Mesodermal cell (in vitro differentiated cells): ENCODE results near the gene GABBR2. TPM values are rescaled to one million over a fixed set of nuclear protein-coding genes. Genes with fewer than 3 reads are reported as not detected.

Experiments used
- H3K27ac ChIP-seq: 2 replicates; pipeline ENCODE4 v1.7.0; 2013; ENCODE audit warnings: mild to moderate bottlenecking, low read depth, low read length, moderate library complexity; ENCODE audit not compliant: severe bottlenecking
- H3K36me3 ChIP-seq: 2 replicates; pipeline ENCODE4 v1.7.1; 2013; ENCODE audit warnings: mild to moderate bottlenecking, low read length, moderate library complexity; ENCODE audit not compliant: control insufficient read depth, insufficient read depth
- H3K4me1 ChIP-seq: one replicate; pipeline ENCODE4 v1.7.1; 2013; ENCODE audit warnings: mild to moderate bottlenecking, low read length; ENCODE audit not compliant: insufficient read depth, control insufficient read depth, poor library complexity, severe bottlenecking
- H3K4me3 ChIP-seq: 2 replicates; pipeline ENCODE4 v1.7.0; 2013; ENCODE audit warnings: low read length, control low read depth, mild to moderate bottlenecking; ENCODE audit not compliant: insufficient read depth, poor library complexity, severe bottlenecking; ENCODE audit errors: extremely low read depth
- H3K9me3 ChIP-seq: 2 replicates; pipeline ENCODE4 v1.7.1; 2013; ENCODE audit warnings: mild to moderate bottlenecking, low read length, moderate library complexity; ENCODE audit not compliant: control insufficient read depth
- WGBS, 2 experiments: methylation state at CpG; one replicate each; pipeline ENCODE4 v1.1.5; 2013; ENCODE audit warnings: missing lambda C conversion rate in 2 of 2; ENCODE audit not compliant: insufficient coverage in 2 of 2; 5-methylcytosine and 5-hydroxymethylcytosine counted together
- polyA plus RNA-seq, 2 experiments: library from polyadenylated mRNA; stranded (reverse); fragments of 50-300 nt; gene quantifications; one replicate each; pipeline ENCODE4 v1.2.3, GENCODE V29; 2013

GABBR2 gene
- polyA plus RNA-seq (2013, experiment 1 of 2) = 0.44 TPM
- 0.05 TPM for polyA plus RNA-seq (2013, experiment 2 of 2)

GRCh38 chr9:98708933-98709911, at the start of gene GABBR2:
Gene GABBR2, minus strand, starts transcription at chr9:98708935. Its CDS starts 198 bp downstream, at chr9:98708737.
- H3K4me1 ChIP-seq = peaks cover 4% of the 10 kb centered on the region
- H3K4me3 ChIP-seq = peak within 1 kb of the TSS; percentile 27
- WGBS, 2 experiments = 3% methylated on average over 73 to 84 of the region's 111 CpGs
- no peaks in the 10 kb centered on the region for H3K36me3 ChIP-seq
- no peaks in the 10 kb centered on the region for H3K9me3 ChIP-seq
- no peak within 1 kb of the TSS for H3K27ac ChIP-seq

DNA sequence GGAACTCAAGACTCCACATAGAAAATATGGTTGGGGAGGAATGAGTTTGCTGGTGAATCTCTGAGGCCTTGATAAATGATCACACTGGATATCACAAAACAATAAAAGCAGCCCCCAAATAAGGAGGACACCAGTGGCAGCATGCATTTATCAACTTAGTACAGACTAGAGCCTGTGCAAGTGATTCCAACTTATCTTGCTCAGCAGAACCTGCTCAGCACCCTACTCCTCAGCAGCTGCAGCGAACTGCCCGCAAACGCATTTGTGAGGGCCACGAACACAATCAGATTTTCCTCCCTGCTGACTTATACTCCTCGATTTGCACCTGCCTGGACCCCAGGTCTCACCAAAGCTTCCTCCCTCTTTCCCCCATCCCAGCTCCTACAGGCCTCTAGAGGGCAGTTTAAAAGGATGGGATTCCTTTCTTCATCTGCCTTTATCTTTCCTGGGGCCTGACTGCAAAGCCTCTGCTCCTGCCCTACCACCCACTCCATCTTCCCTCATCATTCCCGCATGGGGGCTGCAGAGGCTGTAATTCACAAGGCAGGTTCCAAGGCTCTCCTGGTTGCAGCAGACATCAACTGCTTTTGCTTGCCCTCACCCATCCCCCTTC, 46.4 kb upstream of the GABBR2 start:
- no peak overlapping the region for H3K4me3 ChIP-seq
- H3K27ac ChIP-seq = no peak overlapping the region
- H3K4me1 ChIP-seq = no peaks in the 10 kb centered on the region
- H3K9me3 ChIP-seq = peaks cover 16% of the 10 kb centered on the region
- H3K36me3 ChIP-seq = peaks cover 60% of the 10 kb centered on the region
- WGBS, 2 experiments = 96 to 98% methylated on average over 3 of the region's 6 CpGs

DNA sequence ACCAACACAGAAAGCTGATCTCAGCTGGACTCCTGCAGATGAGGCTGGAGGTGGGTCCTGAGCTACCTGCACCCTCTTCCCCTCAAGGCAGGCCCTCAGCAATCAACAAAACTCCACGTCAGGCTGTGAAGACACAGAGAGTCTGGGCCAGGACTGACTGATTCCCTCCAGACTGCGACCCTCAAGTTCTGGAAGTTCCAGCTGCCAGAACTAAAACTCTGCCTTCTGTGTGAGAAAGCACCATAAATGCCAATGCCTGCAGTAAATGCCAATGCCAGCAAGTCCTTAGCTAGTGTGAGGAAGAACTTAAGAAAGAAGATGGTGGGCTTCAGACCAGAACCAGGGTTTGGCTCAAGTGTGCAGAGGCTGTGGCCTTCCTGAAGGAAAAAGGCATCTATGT, 42.5 kb upstream of the GABBR2 start:
- WGBS, 2 experiments = 71 to 100% methylated on average over 1 of the region's 2 CpGs

GRCh38 chr9:98750364-98751060, 41.8 kb upstream of the GABBR2 start:
- Histone ChIP-seq H3K4me1 (no peaks in the 10 kb centered on the region), H3K9me3 (no peaks in the 10 kb centered on the region), H3K27ac (no peak overlapping the region), H3K36me3 (peaks cover 49% of the 10 kb centered on the region), H3K4me3 (no peak overlapping the region)
- 97 to 100% methylated on average over 2 to 4 of the region's 5 CpGs for WGBS, 2 experiments

More for the DNA sequence above, 42.5 kb upstream of the GABBR2 start:
- no peak overlapping the region for H3K27ac ChIP-seq
- H3K36me3 ChIP-seq = peaks cover 50% of the 10 kb centered on the region
- no peaks in the 10 kb centered on the region for H3K4me1 ChIP-seq
- H3K9me3 ChIP-seq = no peaks in the 10 kb centered on the region
- no peak overlapping the region for H3K4me3 ChIP-seq

- 96 to 97% methylated on average over 3 to 4 of the region's 5 CpGs for WGBS, 2 experiments
These were observed 38.7 kb upstream of the GABBR2 start for GRCh38 chr9:98747476-98747875.

GRCh38 chr9:98745470-98745869, 36.7 kb upstream of the GABBR2 start:
- WGBS, 2 experiments = 93 to 97% methylated on average over 5 to 6 of the region's 7 CpGs
- H3K36me3 ChIP-seq = peaks cover 37% of the 10 kb centered on the region
- no peaks in the 10 kb centered on the region for H3K4me1 ChIP-seq
- no peak overlapping the region for H3K4me3 ChIP-seq
- H3K9me3 ChIP-seq = no peaks in the 10 kb centered on the region
- no peak overlapping the region for H3K27ac ChIP-seq

More at GRCh38 chr9:98747476-98747875, 38.7 kb upstream of the GABBR2 start:
- peaks cover 38% of the 10 kb centered on the region for H3K36me3 ChIP-seq
- H3K4me1 ChIP-seq = no peaks in the 10 kb centered on the region
- H3K4me3 ChIP-seq = no peak overlapping the region
- H3K9me3 ChIP-seq = no peaks in the 10 kb centered on the region
- H3K27ac ChIP-seq = no peak overlapping the region

DNA sequence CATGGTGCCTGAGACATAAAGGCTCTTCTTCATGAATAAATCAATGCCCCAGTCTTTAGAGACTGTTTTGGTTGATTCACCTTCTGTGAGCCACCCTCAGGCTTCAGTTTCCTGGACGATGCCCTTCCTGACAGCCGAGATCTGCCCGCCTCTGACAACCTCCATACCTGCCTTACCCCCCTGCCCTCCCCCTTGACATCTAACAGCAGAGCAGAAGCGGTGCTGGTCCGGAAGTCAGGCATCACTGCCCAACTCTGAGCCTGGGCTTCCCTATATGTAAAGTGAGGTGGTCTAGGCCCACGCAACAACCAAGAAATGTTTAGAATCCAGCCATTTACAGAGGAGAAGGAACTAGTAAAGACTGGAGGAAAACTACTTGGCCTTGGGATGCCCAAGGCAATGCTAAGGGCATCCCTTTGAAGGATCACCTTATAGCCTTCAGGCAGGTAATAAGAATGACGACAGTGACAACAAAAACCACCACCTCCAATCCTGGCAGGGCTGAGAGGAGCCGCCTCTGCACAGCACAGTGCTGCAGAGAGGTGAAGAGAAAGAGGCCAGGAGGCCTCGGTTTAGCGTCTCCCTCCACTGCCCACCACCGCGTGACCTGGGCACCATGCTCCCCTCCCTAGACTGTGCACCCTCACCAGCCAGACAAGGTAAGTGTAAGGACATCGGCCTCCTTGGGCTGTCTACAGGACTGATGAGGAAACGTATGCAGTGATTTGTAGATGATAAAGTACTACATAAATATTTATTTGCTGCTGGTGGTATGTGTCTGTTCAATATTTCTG, 35.3 kb upstream of the GABBR2 start:
- Histone ChIP-seq H3K27ac (no peak overlapping the region), H3K4me3 (no peak overlapping the region), H3K4me1 (no peaks in the 10 kb centered on the region), H3K36me3 (peaks cover 26% of the 10 kb centered on the region), H3K9me3 (no peaks in the 10 kb centered on the region)
- WGBS, 2 experiments = 96 to 100% methylated on average over 3 to 7 of the region's 14 CpGs

DNA sequence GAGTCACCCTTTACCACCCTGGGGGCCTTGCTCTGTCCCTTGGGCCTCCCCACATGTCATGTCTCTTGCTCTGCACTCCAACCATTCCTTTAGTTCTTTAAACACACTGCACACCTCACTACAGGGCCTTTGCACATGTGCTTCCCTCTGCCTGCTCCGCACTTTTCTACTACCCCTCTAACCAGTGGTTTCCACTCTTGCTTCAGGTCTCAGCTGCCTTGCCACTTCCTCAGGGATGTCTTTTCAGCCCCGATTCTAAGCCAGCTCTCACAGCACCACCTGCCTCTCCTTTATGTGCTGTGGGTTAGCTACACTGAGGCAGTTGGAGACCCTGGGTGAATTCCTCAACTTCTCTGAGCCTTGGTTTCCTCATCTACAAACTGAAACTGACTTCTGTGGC, 34.6 kb upstream of the GABBR2 start:
- no peak overlapping the region for H3K4me3 ChIP-seq
- H3K4me1 ChIP-seq = no peaks in the 10 kb centered on the region
- 90% methylated on average over 2 of the region's 2 CpGs; no CpG with 5 or more reads in 1 of the 2 experiments for WGBS, 2 experiments
- peaks cover 30% of the 10 kb centered on the region for H3K36me3 ChIP-seq
- no peak overlapping the region for H3K27ac ChIP-seq
- no peaks in the 10 kb centered on the region for H3K9me3 ChIP-seq

DNA sequence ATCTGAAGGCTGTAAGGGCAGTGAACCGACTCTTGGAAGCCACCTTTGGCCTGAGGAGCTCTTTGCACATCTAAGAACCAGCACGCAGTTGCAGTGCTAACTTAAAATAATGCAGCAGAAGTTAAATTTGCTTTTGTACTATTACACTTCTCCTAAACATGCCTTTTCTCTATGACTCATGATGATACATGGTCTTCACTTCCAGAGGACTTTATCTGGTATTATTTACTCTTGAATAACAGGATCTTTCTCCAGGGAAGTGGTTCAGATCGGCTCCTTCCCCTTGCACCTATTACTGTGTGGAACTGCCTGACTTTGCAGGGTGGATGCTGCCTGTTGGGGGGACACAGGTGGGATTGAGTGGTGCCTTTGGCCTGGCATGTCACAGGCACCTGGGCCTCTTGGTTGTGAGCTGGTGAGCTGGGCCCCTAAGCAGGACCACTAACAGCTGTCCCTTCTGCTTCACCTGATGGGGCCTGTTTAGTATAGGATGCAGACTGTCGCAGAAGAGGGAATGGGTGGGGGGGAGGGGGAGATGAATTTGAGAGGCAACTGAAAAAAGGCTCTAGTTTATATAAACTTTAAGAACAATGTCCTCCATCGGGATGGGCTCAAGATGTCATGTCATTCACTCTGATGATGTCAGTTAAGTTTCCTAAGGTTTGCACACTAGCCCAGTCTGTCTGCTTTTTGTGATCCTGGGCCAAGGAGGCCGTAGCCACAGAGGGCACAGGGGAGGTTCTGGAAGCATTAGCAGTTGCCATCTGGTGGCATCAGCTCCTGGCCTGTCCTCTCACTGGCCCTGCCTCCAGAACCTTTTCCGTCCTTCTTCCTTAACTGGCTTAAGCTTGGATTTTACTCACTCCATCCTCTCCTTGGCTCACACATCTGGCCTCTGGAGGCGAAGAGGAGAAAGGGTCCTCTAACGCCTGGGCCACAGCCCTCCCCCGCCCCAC, 33.9 kb upstream of the GABBR2 start:
- H3K36me3 ChIP-seq = peaks cover 30% of the 10 kb centered on the region
- no peaks in the 10 kb centered on the region for H3K4me1 ChIP-seq
- no peak overlapping the region for H3K4me3 ChIP-seq
- WGBS, 2 experiments = 81 to 97% methylated on average over 5 of the region's 10 CpGs
- no peaks in the 10 kb centered on the region for H3K9me3 ChIP-seq
- H3K27ac ChIP-seq = no peak overlapping the region
